NB4 (cell line): ENCODE data around the gene GAPT.

Experiments used
- POLR2A ChIP-seq: IDR thresholded peaks from 2 replicates; pipeline ENCODE4 v1.6.1; 2011; ENCODE audit warnings: mild to moderate bottlenecking; ENCODE audit not compliant: insufficient read length; ENCODE audit errors: extremely low read depth
- TF ChIP-seq, protein P1 (sequence below): IDR thresholded peaks from one replicate; pipeline ENCODE4 v1.5.1; 2012; ENCODE audit warnings: low read depth, low read length

DNA sequence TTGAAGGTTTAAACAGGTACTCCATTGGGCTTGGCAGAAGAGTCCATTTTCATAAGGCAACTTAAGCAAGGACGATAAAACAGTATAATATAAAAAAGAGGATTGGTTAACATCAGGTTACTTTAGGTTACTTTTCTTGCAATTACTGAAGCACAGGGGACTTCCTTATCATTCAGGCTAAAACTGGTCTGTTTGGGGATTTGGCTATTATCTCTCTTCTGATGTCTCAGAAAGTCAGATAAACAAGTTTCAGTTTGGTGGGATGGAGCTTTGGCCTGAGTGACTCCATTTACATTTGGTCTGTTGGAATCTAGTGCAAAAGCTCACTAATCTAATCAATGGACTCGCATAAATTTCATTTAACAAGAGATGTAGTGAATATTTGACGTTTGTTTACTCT, 8.0 kb downstream of the GAPT start:
- TF ChIP-seq, protein P1, sequence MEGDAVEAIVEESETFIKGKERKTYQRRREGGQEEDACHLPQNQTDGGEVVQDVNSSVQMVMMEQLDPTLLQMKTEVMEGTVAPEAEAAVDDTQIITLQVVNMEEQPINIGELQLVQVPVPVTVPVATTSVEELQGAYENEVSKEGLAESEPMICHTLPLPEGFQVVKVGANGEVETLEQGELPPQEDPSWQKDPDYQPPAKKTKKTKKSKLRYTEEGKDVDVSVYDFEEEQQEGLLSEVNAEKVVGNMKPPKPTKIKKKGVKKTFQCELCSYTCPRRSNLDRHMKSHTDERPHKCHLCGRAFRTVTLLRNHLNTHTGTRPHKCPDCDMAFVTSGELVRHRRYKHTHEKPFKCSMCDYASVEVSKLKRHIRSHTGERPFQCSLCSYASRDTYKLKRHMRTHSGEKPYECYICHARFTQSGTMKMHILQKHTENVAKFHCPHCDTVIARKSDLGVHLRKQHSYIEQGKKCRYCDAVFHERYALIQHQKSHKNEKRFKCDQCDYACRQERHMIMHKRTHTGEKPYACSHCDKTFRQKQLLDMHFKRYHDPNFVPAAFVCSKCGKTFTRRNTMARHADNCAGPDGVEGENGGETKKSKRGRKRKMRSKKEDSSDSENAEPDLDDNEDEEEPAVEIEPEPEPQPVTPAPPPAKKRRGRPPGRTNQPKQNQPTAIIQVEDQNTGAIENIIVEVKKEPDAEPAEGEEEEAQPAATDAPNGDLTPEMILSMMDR, result no peak
- TF ChIP-seq POLR2A, result no peak
